ENCODE results near the gene TESMIN. TPM values are rescaled to one million over a fixed set of nuclear protein-coding genes. Genes with fewer than 3 reads are reported as not detected.
A peak's percentile ranks its signal among the peaks of the same experiment; 100 is the strongest.

The TESMIN gene
- total RNA-seq, 6 donors from 2014 or later, result 0.76 to 7.3 (median 1.8) TPM

DNA sequence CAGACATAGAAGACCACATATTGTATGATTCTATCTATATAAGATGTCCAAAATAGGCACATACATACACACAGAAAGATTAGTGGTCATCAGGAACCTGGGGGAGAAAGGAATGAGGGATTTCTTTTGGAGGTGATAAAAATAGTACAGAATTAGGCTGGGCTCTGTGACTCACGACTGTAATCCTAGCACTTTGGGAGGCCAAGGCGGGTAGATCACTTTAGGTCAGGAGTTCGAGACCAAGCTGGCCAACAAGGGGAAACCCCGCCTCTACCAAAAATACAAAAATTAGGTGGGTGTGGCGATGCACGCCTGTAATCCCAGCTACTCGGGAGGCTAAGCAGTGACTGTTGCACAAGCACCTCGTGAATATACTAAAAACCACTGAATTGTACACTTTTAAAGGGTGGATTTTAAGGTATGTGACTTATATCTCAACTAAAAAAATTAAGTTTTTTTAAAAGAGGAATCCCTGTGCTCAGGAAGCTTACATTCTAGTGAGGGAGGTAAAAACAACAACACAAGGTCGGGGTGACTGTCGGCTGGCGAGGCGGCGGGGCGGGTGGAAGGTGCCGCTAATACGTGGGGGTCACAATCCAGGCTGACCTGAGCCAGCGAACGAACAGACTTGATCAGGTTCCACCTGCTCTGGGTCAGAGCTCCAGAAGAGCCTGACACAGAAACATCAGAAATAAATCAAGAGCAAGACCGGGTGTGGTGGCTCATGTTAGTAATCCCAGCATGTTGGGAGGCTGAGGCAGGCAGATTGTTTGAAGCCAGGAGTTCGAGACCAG lies 25.3 kb upstream of the TESMIN start:
- no peaks in the 10 kb centered on the region for H3K4me1 ChIP-seq
- no peak for TF ChIP-seq POLR2AphosphoS5 (IDR thresholded peaks at IDR 0.05)
- no peak for TF ChIP-seq EP300 (IDR thresholded peaks at IDR 0.05)
- no peak for TF ChIP-seq POLR2A (IDR thresholded peaks at IDR 0.05)
- TF ChIP-seq CTCF (IDR thresholded peaks at IDR 0.05), result no peak
- H3K4me3 ChIP-seq, result no peak overlapping the region
- H3K27ac ChIP-seq, result no peak overlapping the region
- peaks cover 37 to 100% (median 87%) of the 10 kb centered on the region in 4 donors for H3K36me3 ChIP-seq
- 89 to 91% methylated on average over 20 of the region's 20 CpGs for WGBS, 2 donors
- H3K27me3 ChIP-seq, result no peaks in the 10 kb centered on the region
- ATAC-seq (ENCODE audit: low FRiP score in 2 of 2) (no peak), DNase-seq (peak in 1 of 2 donors; percentile 70)
- H3K9me3 ChIP-seq, result no peaks in the 10 kb centered on the region

DNA sequence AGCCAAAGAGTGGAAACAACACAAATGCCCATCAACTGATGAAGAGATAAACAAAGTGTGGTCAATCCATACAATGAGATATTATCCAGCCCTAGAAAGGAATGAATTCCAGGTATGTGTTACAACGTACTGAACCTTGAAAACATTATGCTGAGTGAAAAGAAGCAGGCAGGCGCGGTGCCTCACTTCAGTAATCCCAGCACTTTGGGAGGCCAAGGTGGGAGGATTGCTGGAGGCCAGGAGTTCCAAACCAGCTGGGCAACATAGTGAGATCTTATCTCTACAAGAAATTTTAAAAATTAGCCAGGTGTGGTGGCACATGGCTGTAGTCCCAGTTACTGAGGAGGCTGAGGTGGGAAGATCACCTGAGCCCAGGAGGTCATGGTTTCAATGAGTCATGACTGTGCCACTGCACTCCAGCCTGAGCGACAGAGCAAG lies 24.6 kb upstream of the TESMIN start:
- no peak for ATAC-seq (ENCODE audit: low FRiP score in 2 of 2)
- Histone ChIP-seq H3K4me3 (no peak overlapping the region), H3K27me3 (no peaks in the 10 kb centered on the region), H3K9me3 (no peaks in the 10 kb centered on the region), H3K27ac (no peak overlapping the region), H3K36me3 (peaks cover 33 to 100% (median 86%) of the 10 kb centered on the region in 4 donors), H3K4me1 (no peaks in the 10 kb centered on the region)
- DNase-seq, result no peak
- TF ChIP-seq EP300 (IDR thresholded peaks at IDR 0.05) (no peak), POLR2A (IDR thresholded peaks at IDR 0.05) (no peak), POLR2AphosphoS5 (IDR thresholded peaks at IDR 0.05) (no peak), CTCF (IDR thresholded peaks at IDR 0.05) (no peak)
- 93 to 94% methylated on average over 4 of the region's 4 CpGs for WGBS, 2 donors

- no peaks in the 10 kb centered on the region for H3K4me1 ChIP-seq
- TF ChIP-seq CTCF (IDR thresholded peaks at IDR 0.05), result no peak
- no peak for TF ChIP-seq POLR2A (IDR thresholded peaks at IDR 0.05)
- no peak for TF ChIP-seq EP300 (IDR thresholded peaks at IDR 0.05)
- TF ChIP-seq POLR2AphosphoS5 (IDR thresholded peaks at IDR 0.05), result no peak
- no peak overlapping the region for H3K4me3 ChIP-seq
- no peak for DNase-seq
- H3K27me3 ChIP-seq, result no peaks in the 10 kb centered on the region
- H3K36me3 ChIP-seq, result peaks cover 30 to 100% (median 88%) of the 10 kb centered on the region in 4 donors
- H3K27ac ChIP-seq, result no peak overlapping the region
- H3K9me3 ChIP-seq, result no peaks in the 10 kb centered on the region
- 82 to 83% methylated on average over 9 of the region's 9 CpGs for WGBS, 2 donors
- no peak for ATAC-seq (ENCODE audit: low FRiP score in 2 of 2)
Observed at GRCh38 chr11:68774194-68774585, 22.9 kb upstream of the TESMIN start.

GRCh38 chr11:68773521-68774193 lies 22.3 kb upstream of the TESMIN start:
- Histone ChIP-seq H3K27ac (no peak overlapping the region), H3K27me3 (no peaks in the 10 kb centered on the region), H3K36me3 (peaks cover 30 to 100% (median 90%) of the 10 kb centered on the region in 4 donors), H3K9me3 (no peaks in the 10 kb centered on the region), H3K4me3 (no peak overlapping the region), H3K4me1 (no peaks in the 10 kb centered on the region)
- ATAC-seq (ENCODE audit: low FRiP score in 2 of 2), result no peak
- no peak for DNase-seq
- 83 to 87% methylated on average over 21 to 22 of the region's 22 CpGs for WGBS, 2 donors
- TF ChIP-seq CTCF (IDR thresholded peaks at IDR 0.05), result no peak
- no peak for TF ChIP-seq POLR2A (IDR thresholded peaks at IDR 0.05)
- TF ChIP-seq POLR2AphosphoS5 (IDR thresholded peaks at IDR 0.05), result no peak

Data from upper lobe of left lung (tissue), 6 donors.